AG04449 (cell line): Measurements from ENCODE around the gene SRSF12.
A peak's percentile ranks its signal among the peaks of the same experiment; 100 is the strongest.

Experiments
- CTCF ChIA-PET: fragments of 350-600 bp; formaldehyde crosslinking; extraction: SDS; loops from one replicate; lab custom pipeline; 2021; ENCODE audit warnings: antibody characterized with exemption; lab: Yijun Ruan, JAX
- POLR2A ChIA-PET: fragments of 400-600, 350-600 bp; formaldehyde crosslinking; extraction: SDS; loops from one replicate; lab custom pipeline; 2020; ENCODE audit warnings: antibody characterized with exemption, inconsistent platforms; lab: Yijun Ruan, JAX
- DNase-seq: peaks from one replicate; pipeline ENCODE4 v3.0.0-alpha.2; 2010; ENCODE audit warnings: low read depth, low spot score
- H3K4me3 ChIP-seq: 2 replicates; pipeline ENCODE4 v1.5.1; 2011; ENCODE audit warnings: low read depth, mild to moderate bottlenecking, control low read depth, low read length
- TF ChIP-seq, protein P1 (sequence below): IDR thresholded peaks from one replicate; pipeline ENCODE4 v1.5.1; 2011; ENCODE audit warnings: mild to moderate bottlenecking, moderate library complexity, low read length, control low read depth, inconsistent platforms; ENCODE audit not compliant: insufficient read depth; ENCODE audit errors: missing control alignments

Gene SRSF12

DNA sequence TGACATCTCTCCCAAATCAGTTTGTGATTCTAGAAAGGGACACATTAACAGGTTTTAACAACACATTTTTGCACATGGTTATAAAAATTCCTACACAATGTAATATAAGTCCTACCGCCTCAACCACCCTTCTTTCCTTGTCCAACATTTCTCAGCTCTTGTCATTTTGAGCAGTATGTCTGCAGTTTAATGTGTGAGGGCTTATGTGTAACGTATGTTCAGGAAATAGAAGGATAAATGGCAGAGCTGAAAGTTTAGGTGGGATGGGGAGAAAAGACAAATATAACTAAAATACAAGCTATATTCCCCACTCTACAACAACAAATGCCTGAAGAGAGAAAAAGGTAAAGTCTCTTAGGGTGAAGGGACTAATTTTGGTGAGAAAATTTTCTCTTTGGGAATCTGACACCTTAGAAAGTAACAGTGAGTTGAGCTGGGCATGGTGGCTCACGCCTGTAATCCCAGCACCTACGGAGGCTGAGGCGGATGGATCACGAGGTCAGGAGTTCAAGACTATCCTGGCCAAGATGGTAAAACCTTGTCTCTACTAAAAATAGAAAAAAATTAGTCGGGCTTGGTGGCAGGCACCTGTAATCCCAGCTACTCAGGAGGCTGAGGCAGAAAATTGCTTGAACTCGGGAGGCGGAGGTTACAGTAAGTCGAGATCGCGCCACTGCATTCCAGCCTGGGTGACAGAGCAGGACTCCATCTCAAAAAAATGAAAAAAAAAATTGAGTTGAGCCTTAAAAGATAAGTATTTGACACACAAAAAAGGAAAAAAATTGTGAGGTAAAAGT is 32.3 kb downstream of the SRSF12 start:
- ChIA-PET CTCF (interaction anchor here (0.6 to 2.0 kb wide), 5 partner anchors 8 to 102 kb away, joined by 3 to 13 read pairs (median 4); no protein-coding TSS in a partner anchor), POLR2A (interaction anchor here (0.5 to 1.2 kb wide), 4 partner anchors 23 to 227 kb away, joined by 3 to 4 read pairs (median 3); no protein-coding TSS in a partner anchor)
- no peak for DNase-seq
- no peak overlapping the region for H3K4me3 ChIP-seq
- TF ChIP-seq, protein P1, sequence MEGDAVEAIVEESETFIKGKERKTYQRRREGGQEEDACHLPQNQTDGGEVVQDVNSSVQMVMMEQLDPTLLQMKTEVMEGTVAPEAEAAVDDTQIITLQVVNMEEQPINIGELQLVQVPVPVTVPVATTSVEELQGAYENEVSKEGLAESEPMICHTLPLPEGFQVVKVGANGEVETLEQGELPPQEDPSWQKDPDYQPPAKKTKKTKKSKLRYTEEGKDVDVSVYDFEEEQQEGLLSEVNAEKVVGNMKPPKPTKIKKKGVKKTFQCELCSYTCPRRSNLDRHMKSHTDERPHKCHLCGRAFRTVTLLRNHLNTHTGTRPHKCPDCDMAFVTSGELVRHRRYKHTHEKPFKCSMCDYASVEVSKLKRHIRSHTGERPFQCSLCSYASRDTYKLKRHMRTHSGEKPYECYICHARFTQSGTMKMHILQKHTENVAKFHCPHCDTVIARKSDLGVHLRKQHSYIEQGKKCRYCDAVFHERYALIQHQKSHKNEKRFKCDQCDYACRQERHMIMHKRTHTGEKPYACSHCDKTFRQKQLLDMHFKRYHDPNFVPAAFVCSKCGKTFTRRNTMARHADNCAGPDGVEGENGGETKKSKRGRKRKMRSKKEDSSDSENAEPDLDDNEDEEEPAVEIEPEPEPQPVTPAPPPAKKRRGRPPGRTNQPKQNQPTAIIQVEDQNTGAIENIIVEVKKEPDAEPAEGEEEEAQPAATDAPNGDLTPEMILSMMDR = no peak

DNA sequence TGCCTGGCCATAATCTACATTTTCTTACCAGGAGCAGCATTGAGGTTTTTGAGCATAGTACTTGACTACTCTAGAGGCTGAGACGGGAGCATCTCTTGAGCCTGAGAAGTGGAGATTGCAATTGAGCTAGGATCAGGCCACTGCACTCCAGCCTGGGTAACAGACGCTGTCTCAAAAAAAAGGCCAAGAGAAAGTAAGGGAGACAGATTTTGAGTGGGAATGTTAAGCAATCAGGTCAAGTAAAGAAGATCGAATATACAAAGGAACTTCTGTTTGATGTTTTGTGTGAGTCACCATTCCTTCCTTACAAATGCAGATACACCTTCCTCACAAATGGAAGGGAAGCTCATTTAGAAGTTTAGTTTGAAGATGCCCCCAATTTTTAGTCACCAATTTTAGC is 32.9 kb downstream of the SRSF12 start:
- CTCF ChIA-PET = interaction anchor here (0.9 to 2.0 kb wide), 3 partner anchors 8 to 102 kb away, joined by 4 to 13 read pairs (median 4); no protein-coding TSS in a partner anchor
- POLR2A ChIA-PET = interaction anchor here (1.2 kb wide), 1 partner anchor 50 kb away, joined by 3 read pairs; no protein-coding TSS in a partner anchor
- no peak overlapping the region for H3K4me3 ChIP-seq
- DNase-seq = no peak
- TF ChIP-seq, protein P1 = no peak

DNA sequence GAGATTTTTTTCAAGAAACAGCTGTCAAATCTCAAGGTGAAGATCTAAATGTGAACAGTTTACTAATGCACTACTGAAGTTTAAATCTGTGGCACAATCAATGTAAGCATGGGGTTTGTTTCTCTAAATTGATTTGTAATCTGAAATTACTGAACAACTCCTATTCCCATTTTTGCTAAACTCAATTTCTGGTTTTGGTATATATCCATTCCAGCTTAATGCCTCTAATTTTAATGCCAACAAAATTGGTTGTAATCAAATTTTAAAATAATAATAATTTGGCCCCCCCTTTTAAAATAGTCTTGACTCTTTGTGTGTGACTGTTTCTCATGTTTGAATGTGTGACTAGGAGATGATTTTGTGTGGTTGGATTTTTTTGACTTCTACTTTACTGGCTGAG is 33.3 kb downstream of the SRSF12 start:
- CTCF ChIA-PET = interaction anchor here (0.9 to 2.0 kb wide), 2 partner anchors 9 to 101 kb away, joined by 4 to 13 read pairs; no protein-coding TSS in a partner anchor
- TF ChIP-seq, protein P1 = no peak
- POLR2A ChIA-PET = no interaction called here
- DNase-seq = no peak
- no peak overlapping the region for H3K4me3 ChIP-seq

DNA sequence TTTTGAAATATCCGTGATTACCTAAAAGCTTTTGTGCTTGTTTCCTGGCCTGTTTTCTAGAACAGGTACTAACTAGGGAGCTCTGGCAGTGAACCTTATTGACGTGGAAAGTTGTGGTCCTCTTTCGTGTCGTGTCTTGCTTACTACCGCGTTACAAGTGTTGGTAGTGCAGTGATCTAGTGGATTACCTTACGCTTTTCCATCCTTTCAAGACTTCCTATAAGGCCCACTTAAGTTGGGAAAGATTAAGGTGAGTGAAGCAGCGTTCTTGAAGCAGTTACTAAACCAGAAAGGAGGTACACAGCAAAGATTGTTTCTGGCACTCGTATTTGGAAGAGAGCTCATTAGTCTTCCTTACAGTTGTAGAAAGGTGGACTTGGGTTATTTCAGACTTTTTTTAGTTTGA is 35.4 kb downstream of the SRSF12 start:
- DNase-seq = no peak
- POLR2A ChIA-PET = interaction anchor here (1.0 to 1.7 kb wide), 3 partner anchors 63 to 270 kb away, joined by 3 to 5 read pairs (median 4); partner anchors contain the start of genes PM20D2 and UBE2J1
- CTCF ChIA-PET = interaction anchor here (1.4 kb wide), 1 partner anchor 98 kb away, joined by 8 read pairs; no protein-coding TSS in a partner anchor
- TF ChIP-seq, protein P1 = no peak
- peak overlapping the region; percentile 94 for H3K4me3 ChIP-seq

DNA sequence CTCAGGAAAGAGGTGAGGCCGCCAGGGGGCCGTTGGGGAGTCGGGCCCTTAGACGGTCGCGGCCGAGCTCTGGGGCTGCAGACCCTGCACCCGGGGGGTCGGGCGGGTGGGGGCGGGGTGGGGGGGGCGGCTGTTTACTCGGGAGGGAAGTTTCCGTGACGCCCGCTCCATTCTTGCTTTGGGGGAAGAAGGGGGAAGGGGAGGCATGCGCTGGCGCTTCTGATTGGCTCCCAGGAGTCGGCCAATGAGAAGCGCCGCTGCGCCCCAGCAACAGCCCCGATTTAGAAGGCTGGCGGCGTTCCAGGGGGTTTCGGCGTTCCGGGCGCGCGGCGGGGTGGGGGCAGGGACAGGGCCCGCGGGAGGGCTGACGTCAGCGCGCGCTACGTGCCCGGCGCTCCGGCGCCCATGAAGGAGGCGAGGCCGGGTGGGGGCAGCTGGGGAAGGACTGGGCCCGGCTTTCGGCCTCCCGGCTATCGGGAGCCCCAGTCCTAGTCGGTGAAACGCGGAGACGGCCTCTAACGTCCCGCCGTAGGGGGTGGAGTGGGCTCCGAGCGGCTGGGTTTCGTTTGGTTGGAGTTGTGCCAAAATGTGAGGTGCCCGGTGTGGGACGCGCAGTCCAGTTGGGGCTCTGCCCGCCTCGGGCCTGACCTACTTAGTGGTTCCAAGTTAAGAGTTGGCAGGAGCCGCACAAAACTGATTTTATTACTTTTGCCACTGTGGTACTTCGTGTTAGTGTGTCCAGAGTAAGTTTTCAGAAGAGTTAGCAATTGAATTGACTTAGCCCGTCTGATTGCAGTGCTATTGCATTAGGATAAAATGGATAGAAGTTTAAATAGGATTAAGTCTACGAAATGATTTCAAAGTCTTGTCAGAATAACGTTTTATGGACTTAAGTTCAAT is 36.2 kb downstream of the SRSF12 start:
- peak; percentile 79 for DNase-seq
- H3K4me3 ChIP-seq = peak overlapping the region; percentile 94
- CTCF ChIA-PET = interaction anchor here (1.0 kb wide), 1 partner anchor 23 kb away, joined by 4 read pairs; no protein-coding TSS in a partner anchor
- TF ChIP-seq, protein P1 = peak; percentile 33
- POLR2A ChIA-PET = interaction anchor here (0.9 to 1.7 kb wide), 5 partner anchors 46 to 270 kb away, joined by 3 to 6 read pairs (median 4); partner anchors contain the start of genes PM20D2, RNGTT and UBE2J1
